Fibroblast of peridontal ligament (primary cell): ENCODE data around the gene ICAM1.
A peak's percentile ranks its signal among the peaks of the same experiment; 100 is the strongest.

ENCODE experiments used
- DNase-seq: peaks from one replicate; pipeline ENCODE4 v3.0.0-alpha.2; 2010; ENCODE audit errors: extremely low read depth

ICAM1 gene

GRCh38 chr19:10293637-10294367 lies 22.9 kb downstream of the ICAM1 start:
- no peak for DNase-seq

GRCh38 chr19:10294368-10294697 lies 23.4 kb downstream of the ICAM1 start:
- no peak for DNase-seq

GRCh38 chr19:10295305-10295846 lies 24.5 kb downstream of the ICAM1 start:
- no peak for DNase-seq

- no peak for DNase-seq
Observed at GRCh38 chr19:10295847-10296591, 25.1 kb downstream of the ICAM1 start.

GRCh38 chr19:10299545-10300458 lies 28.9 kb downstream of the ICAM1 start:
- DNase-seq: no peak

GRCh38 chr19:10305139-10305806 lies 34.4 kb downstream of the ICAM1 start:
- DNase-seq: no peak

- no peak for DNase-seq
Observed at GRCh38 chr19:10306327-10306726, 35.4 kb downstream of the ICAM1 start.

- DNase-seq: no peak
Observed at GRCh38 chr19:10309423-10309822, 38.5 kb downstream of the ICAM1 start, which contains the start of gene ZGLP1. ZGLP1 (minus strand) TSS chr19:10309815.

GRCh38 chr19:10315335-10316214 lies 44.7 kb downstream of the ICAM1 start, which contains the start of gene FDX2:
FDX2 (minus strand) TSS chr19:10316015; CDS start chr19:10315996, 19 bp downstream.
- peak; percentile 74 for DNase-seq

- no peak for DNase-seq
Observed at GRCh38 chr19:10316229-10317044, 45.5 kb downstream of the ICAM1 start.

- no peak for DNase-seq
Observed at GRCh38 chr19:10317045-10317856, 46.3 kb downstream of the ICAM1 start.

- DNase-seq: no peak
Observed at GRCh38 chr19:10317857-10318462, 47.0 kb downstream of the ICAM1 start.

GRCh38 chr19:10318807-10319682 lies 48.1 kb downstream of the ICAM1 start:
- no peak for DNase-seq

GRCh38 chr19:10320602-10321416 lies 49.9 kb downstream of the ICAM1 start:
- no peak for DNase-seq

GRCh38 chr19:10321417-10321797 lies 50.5 kb downstream of the ICAM1 start:
- DNase-seq: no peak
